ENCODE measurements around the gene CRMP1. TPM values are rescaled to one million over a fixed set of nuclear protein-coding genes. Genes with fewer than 3 reads are reported as not detected.

CRMP1 gene
- total and polyA plus RNA-seq, 2 experiments from 2014 or later = 1.3 TPM; not detected in 1

DNA sequence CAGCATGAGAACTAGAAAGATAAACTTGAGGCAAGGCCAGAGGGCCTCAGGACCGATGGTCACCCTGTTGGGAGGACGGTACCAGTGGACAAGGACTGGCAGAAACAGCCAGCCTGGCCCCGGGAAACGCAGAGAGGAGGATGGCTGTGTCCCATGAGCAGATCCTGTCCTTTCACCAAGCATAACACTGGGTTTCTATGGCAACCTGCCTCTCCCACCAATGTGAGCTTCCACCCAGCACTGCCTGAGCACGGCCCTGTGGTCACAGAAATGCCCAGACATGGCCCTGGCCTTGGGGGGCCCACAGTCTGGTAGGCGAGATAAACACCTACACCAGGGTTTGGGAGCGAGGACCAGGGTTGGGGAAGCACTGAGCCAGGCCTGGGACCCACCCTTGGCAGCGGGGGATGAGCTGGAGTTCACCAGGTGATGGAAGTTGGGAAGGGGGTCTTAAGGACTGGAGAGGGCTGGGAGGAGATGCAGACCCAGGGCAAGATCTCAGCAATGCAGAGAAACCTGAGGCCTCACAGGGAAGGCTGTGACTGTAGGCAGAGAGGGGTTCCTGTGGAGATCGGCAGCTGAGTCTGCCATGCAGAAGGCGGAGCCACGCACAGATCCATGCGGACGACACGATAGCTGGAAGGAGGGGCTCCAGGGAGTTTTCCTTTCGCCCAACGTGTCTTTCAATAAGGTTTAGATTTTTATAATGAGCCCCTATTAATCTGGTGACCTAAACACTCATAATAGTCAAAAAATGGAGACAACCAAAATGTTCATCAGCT lies 32.7 kb upstream of the CRMP1 start:
- TF ChIP-seq EZH2phosphoT487 (IDR thresholded peaks at IDR 0.05; ENCODE audit: insufficient read depth, low read depth) (no peak), EZH2 (IDR thresholded peaks at IDR 0.05; ENCODE audit: insufficient read depth, poor library complexity, severe bottlenecking) (no peak)
- Histone ChIP-seq H3K4me2 (ENCODE audit: unreplicated experiment) (no peak overlapping the region), H3K9ac (no peak overlapping the region), H3F3A (ENCODE audit: insufficient read depth) (no peaks in the 10 kb centered on the region), H3K4me3 (no peak overlapping the region), H3K36me3 (ENCODE audit: low read depth) (no peaks in the 10 kb centered on the region), H3K27ac (no peak overlapping the region), H3K4me1 (ENCODE audit: insufficient read depth) (no peaks in the 10 kb centered on the region), H4K20me1 (ENCODE audit: insufficient read depth) (no peaks in the 10 kb centered on the region), H3K27me3 (replicated peaks; ENCODE audit: insufficient read depth) (peaks cover 13% of the 10 kb centered on the region), H3K79me2 (ENCODE audit: insufficient read depth) (no peaks in the 10 kb centered on the region), H2AFZ (no peak overlapping the region), H3K9me2 (ENCODE audit: insufficient read depth) (no peaks in the 10 kb centered on the region), H3K9me3 (ENCODE audit: low read depth) (no peaks in the 10 kb centered on the region)
- WGBS, 2 experiments (ENCODE audit: low coverage in 1 of 2, low lambda C conversion rate in 2 of 2, missing lambda C conversion rate in 2 of 2) = 39% methylated on average over 16 of the region's 16 CpGs
- DNase-seq = no peak
- in situ Hi-C loops (cut with MboI) = no loop called here

DNA sequence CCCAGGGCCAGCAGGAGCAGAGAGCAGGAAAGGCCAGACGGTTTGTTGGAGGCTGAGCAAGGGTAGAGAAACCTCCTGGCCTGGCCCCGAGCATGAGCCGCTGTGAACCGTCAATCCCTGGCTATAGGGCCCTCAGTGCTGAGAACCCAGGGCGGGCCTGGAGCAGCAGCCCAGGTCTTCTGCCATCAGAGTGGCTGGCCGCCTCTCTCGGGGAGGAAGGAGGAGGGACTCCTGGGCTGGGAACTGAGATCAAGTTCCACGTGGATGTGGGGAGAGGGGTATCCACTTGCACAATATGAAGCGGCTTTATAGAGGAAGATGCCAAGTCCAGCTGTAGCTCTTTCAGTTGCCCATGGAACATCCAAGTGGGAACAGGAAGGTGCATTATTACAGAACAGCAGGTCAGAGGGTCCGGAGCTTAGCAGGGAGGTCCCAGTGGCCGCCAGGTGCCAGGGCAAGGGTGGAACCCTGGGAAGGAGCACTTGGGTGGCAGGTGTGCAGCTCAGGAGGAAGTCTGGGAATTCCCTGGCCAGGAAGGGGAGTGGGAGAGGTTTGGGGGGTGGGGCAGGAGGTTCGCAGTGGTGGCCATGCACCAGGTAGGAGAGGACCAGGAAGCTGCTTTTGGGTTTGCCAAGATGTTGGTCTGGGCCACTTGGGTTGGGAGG lies 31.7 kb upstream of the CRMP1 start:
- Histone ChIP-seq H3K4me2 (ENCODE audit: unreplicated experiment) (no peak overlapping the region), H3K27ac (no peak overlapping the region), H3K4me1 (ENCODE audit: insufficient read depth) (no peaks in the 10 kb centered on the region), H3K4me3 (no peak overlapping the region), H3K79me2 (ENCODE audit: insufficient read depth) (no peaks in the 10 kb centered on the region), H3K9me2 (ENCODE audit: insufficient read depth) (no peaks in the 10 kb centered on the region), H3K36me3 (ENCODE audit: low read depth) (no peaks in the 10 kb centered on the region), H2AFZ (no peak overlapping the region), H4K20me1 (ENCODE audit: insufficient read depth) (no peaks in the 10 kb centered on the region), H3K9me3 (ENCODE audit: low read depth) (no peaks in the 10 kb centered on the region), H3F3A (ENCODE audit: insufficient read depth) (no peaks in the 10 kb centered on the region), H3K9ac (no peak overlapping the region), H3K27me3 (replicated peaks; ENCODE audit: insufficient read depth) (peaks cover 11% of the 10 kb centered on the region)
- WGBS, 2 experiments (ENCODE audit: low coverage in 1 of 2, low lambda C conversion rate in 2 of 2, missing lambda C conversion rate in 2 of 2) = 31 to 33% methylated on average over 12 of the region's 12 CpGs
- DNase-seq = no peak
- TF ChIP-seq EZH2phosphoT487 (IDR thresholded peaks at IDR 0.05; ENCODE audit: insufficient read depth, low read depth) (no peak), EZH2 (IDR thresholded peaks at IDR 0.05; ENCODE audit: insufficient read depth, poor library complexity, severe bottlenecking) (no peak)
- in situ Hi-C loops (cut with MboI) = no loop called here

DNA sequence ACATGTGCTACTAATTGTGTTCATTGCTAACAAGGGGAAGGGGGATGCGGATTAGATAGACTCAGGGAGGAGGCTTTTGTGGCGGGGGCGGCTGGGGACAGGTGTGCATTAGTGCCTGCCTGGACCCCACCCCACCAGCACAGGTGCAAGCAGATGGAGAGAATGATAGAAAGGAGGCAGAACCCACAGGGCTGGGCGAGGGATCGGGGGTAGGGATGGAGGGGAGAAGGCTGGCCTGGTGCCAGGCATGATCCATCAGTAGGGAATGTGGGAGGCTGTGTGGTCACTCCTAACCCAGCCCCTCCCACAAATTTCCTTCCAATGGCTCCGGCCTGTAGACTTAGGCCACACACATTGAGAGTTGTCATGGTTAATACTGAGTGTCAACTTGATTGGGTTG lies 30.5 kb upstream of the CRMP1 start:
- in situ Hi-C loops (cut with MboI) = no loop called here
- WGBS, 2 experiments (ENCODE audit: low coverage in 1 of 2, low lambda C conversion rate in 2 of 2, missing lambda C conversion rate in 2 of 2) = 44 to 51% methylated on average over 6 of the region's 6 CpGs
- Histone ChIP-seq H4K20me1 (ENCODE audit: insufficient read depth) (no peaks in the 10 kb centered on the region), H3K27me3 (replicated peaks; ENCODE audit: insufficient read depth) (no peaks in the 10 kb centered on the region; the same call in 1 of the 2 replicates), H3K4me3 (no peak overlapping the region), H2AFZ (no peak overlapping the region), H3K4me1 (ENCODE audit: insufficient read depth) (no peaks in the 10 kb centered on the region), H3F3A (ENCODE audit: insufficient read depth) (no peaks in the 10 kb centered on the region), H3K4me2 (ENCODE audit: unreplicated experiment) (no peak overlapping the region), H3K36me3 (ENCODE audit: low read depth) (no peaks in the 10 kb centered on the region), H3K9ac (no peak overlapping the region), H3K9me2 (ENCODE audit: insufficient read depth) (no peaks in the 10 kb centered on the region), H3K79me2 (ENCODE audit: insufficient read depth) (no peaks in the 10 kb centered on the region), H3K27ac (no peak overlapping the region), H3K9me3 (ENCODE audit: low read depth) (no peaks in the 10 kb centered on the region)
- no peak for TF ChIP-seq EZH2phosphoT487 (IDR thresholded peaks at IDR 0.05; ENCODE audit: insufficient read depth, low read depth)
- no peak for TF ChIP-seq EZH2 (IDR thresholded peaks at IDR 0.05; ENCODE audit: insufficient read depth, poor library complexity, severe bottlenecking)
- no peak for DNase-seq

DNA sequence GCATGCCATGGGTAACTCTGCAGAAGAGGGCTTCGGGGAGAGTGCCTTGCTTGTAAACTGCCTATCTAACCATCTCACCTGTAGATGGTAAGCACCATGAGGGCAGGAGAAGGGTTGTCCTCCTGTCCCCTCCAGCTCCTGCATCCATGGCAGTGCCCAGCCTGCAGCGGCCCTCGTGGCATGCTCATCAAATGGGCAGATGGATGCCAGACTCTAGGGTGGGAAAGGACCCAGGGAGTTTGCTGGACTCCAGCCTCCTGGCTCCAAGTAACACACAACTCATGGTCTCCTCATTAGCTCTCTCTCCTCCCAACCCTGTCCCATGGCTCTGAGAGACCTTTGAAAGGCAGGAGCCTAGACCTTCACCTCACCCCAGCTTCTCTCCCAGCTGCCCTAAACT lies 29.7 kb upstream of the CRMP1 start:
- DNase-seq = no peak
- H3K36me3 ChIP-seq (ENCODE audit: low read depth) = no peaks in the 10 kb centered on the region
- no peak overlapping the region for H3K4me2 ChIP-seq (ENCODE audit: unreplicated experiment)
- H3K9me3 ChIP-seq (ENCODE audit: low read depth) = no peaks in the 10 kb centered on the region
- H3K79me2 ChIP-seq (ENCODE audit: insufficient read depth) = no peaks in the 10 kb centered on the region
- TF ChIP-seq EZH2 (IDR thresholded peaks at IDR 0.05; ENCODE audit: insufficient read depth, poor library complexity, severe bottlenecking) (no peak), EZH2phosphoT487 (IDR thresholded peaks at IDR 0.05; ENCODE audit: insufficient read depth, low read depth) (no peak)
- no peak overlapping the region for H2AFZ ChIP-seq
- WGBS, 2 experiments (ENCODE audit: low coverage in 1 of 2, low lambda C conversion rate in 2 of 2, missing lambda C conversion rate in 2 of 2) = 29 to 32% methylated on average over 3 of the region's 3 CpGs
- no peaks in the 10 kb centered on the region for H4K20me1 ChIP-seq (ENCODE audit: insufficient read depth)
- H3K4me1 ChIP-seq (ENCODE audit: insufficient read depth) = no peaks in the 10 kb centered on the region
- no peaks in the 10 kb centered on the region for H3K9me2 ChIP-seq (ENCODE audit: insufficient read depth)
- no peak overlapping the region for H3K9ac ChIP-seq
- in situ Hi-C loops (cut with MboI) = no loop called here
- H3F3A ChIP-seq (ENCODE audit: insufficient read depth) = no peaks in the 10 kb centered on the region
- no peaks in the 10 kb centered on the region for H3K27me3 ChIP-seq (replicated peaks; ENCODE audit: insufficient read depth)
- no peak overlapping the region for H3K4me3 ChIP-seq
- H3K27ac ChIP-seq = no peak overlapping the region
